ENCODE measurements around the gene C11orf68. TPM values are rescaled to one million over a fixed set of nuclear protein-coding genes. Genes with fewer than 3 reads are reported as not detected.

C11orf68 gene
- total RNA-seq, 1 experiment from 2014 or later = 20.1 TPM

DNA sequence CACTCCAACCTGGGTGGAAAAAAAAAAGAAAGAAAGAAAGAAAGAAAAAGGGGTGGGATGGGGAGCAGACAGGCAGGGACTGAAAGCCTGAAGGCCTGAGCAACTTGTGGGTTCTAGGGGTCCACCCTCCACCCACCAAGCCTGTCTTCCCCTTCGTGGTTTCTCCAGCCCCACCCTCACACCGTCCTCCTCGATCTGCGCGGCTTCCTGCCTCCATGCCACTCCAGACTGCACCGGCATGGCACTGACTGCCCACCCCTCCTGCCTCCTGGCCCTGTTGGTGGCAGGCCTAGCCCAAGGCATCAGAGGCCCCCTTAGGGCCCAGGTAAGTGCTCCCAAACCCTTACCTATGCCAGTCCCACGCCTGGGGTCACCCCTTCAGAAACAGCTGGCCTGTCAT is 39.2 kb downstream of the C11orf68 start, which contains the start of gene CTSW:
TSS of gene CTSW (plus strand) at position 221 of the 400 bp plus-strand sequence. CDS start at position 239, 18 bp downstream.
- Histone ChIP-seq H3K4me1 (no peaks in the 10 kb centered on the region), H3K4me3 (ENCODE audit: low read depth, low read length) (no peak within 1 kb of the TSS), H3K9me3 (no peaks in the 10 kb centered on the region), H3K36me3 (ENCODE audit: control insufficient read depth, insufficient read depth, low read length) (peaks cover 1% of the 10 kb centered on the region), H3K27me3 (replicated peaks; ENCODE audit: control insufficient read depth, insufficient read depth, low read length) (no peaks in the 10 kb centered on the region)
- H3K27me3 Mint-ChIP-seq (ENCODE audit: insufficient read depth, unreplicated experiment) = no peaks in the 10 kb centered on the region
- TF ChIP-seq, protein P1, sequence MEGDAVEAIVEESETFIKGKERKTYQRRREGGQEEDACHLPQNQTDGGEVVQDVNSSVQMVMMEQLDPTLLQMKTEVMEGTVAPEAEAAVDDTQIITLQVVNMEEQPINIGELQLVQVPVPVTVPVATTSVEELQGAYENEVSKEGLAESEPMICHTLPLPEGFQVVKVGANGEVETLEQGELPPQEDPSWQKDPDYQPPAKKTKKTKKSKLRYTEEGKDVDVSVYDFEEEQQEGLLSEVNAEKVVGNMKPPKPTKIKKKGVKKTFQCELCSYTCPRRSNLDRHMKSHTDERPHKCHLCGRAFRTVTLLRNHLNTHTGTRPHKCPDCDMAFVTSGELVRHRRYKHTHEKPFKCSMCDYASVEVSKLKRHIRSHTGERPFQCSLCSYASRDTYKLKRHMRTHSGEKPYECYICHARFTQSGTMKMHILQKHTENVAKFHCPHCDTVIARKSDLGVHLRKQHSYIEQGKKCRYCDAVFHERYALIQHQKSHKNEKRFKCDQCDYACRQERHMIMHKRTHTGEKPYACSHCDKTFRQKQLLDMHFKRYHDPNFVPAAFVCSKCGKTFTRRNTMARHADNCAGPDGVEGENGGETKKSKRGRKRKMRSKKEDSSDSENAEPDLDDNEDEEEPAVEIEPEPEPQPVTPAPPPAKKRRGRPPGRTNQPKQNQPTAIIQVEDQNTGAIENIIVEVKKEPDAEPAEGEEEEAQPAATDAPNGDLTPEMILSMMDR (IDR thresholded peaks at IDR 0.05; ENCODE audit: insufficient read depth in 1 of 2, low read depth in 1 of 2, low read length in 1 of 2, severe bottlenecking in 1 of 2, unreplicated experiment in 1 of 2) = no peak
- intact Hi-C loops (cut with micrococcal nuclease; ENCODE audit: unreplicated experiment) = no loop called here
- peaks cover 4% of the 10 kb centered on the region for H3K4me1 Mint-ChIP-seq (ENCODE audit: low read depth, unreplicated experiment)
- CTCF ChIA-PET = interaction anchor here (1.3 to 1.9 kb wide), 2 partner anchors 9 to 20 kb away, joined by 5 to 7 read pairs; partner anchors contain the start of genes FIBP and MUS81
- DNase-seq = no peak
- H3K36me3 Mint-ChIP-seq (ENCODE audit: insufficient read depth, unreplicated experiment) = peaks cover 31% of the 10 kb centered on the region
- BruUV-seq (replicated peaks) = no TSS peak
- no peak within 1 kb of the TSS for H3K4me3 Mint-ChIP-seq (ENCODE audit: unreplicated experiment)
- POLR2A ChIA-PET = interaction anchor here (0.6 to 0.7 kb wide), 2 partner anchors 11 to 20 kb away, joined by 3 read pairs; no protein-coding TSS in a partner anchor
- H3K9me3 Mint-ChIP-seq (ENCODE audit: unreplicated experiment) = no peaks in the 10 kb centered on the region
- H3K27ac Mint-ChIP-seq (ENCODE audit: unreplicated experiment) = no peak within 1 kb of the TSS

GRCh38 chr11:65873318-65874156 is 45.3 kb downstream of the C11orf68 start:
- H3K4me3 ChIP-seq (ENCODE audit: low read depth, low read length) = peak overlapping the region; percentile 53
- BruUV-seq (replicated peaks) = no TSS peak
- peak; percentile 89 to 95 for DNase-seq
- CTCF ChIA-PET = interaction anchor here (1.2 to 2.1 kb wide), 3 partner anchors 11 to 15 kb away, joined by 6 to 10 read pairs (median 7); partner anchors contain the start of genes FIBP and MUS81
- H3K27me3 Mint-ChIP-seq (ENCODE audit: insufficient read depth, unreplicated experiment) = no peaks in the 10 kb centered on the region
- peaks cover 27% of the 10 kb centered on the region for H3K36me3 Mint-ChIP-seq (ENCODE audit: insufficient read depth, unreplicated experiment)
- H3K36me3 ChIP-seq (ENCODE audit: control insufficient read depth, insufficient read depth, low read length) = no peaks in the 10 kb centered on the region
- H3K4me1 Mint-ChIP-seq (ENCODE audit: low read depth, unreplicated experiment) = peaks cover 6% of the 10 kb centered on the region
- peak overlapping the region; percentile 77 for H3K27ac Mint-ChIP-seq (ENCODE audit: unreplicated experiment)
- TF ChIP-seq, protein P1 (IDR thresholded peaks at IDR 0.05; ENCODE audit: insufficient read depth in 1 of 2, low read depth in 1 of 2, low read length in 1 of 2, severe bottlenecking in 1 of 2, unreplicated experiment in 1 of 2) = no peak
- intact Hi-C loops (cut with micrococcal nuclease; ENCODE audit: unreplicated experiment) = no loop called here
- POLR2A ChIA-PET = interaction anchor here (0.6 to 1.0 kb wide), 3 partner anchors 14 to 212 kb away, joined by 3 to 5 read pairs (median 4); partner anchors contain the start of gene FIBP
- H3K9me3 ChIP-seq = no peaks in the 10 kb centered on the region
- H3K9me3 Mint-ChIP-seq (ENCODE audit: unreplicated experiment) = no peaks in the 10 kb centered on the region
- peak overlapping the region; percentile 76 for H3K4me3 Mint-ChIP-seq (ENCODE audit: unreplicated experiment)
- H3K4me1 ChIP-seq = 0 out of 2 replicates have a peak, but pooled peaks cover 3% of the 10 kb centered on the region
- H3K27me3 ChIP-seq (replicated peaks; ENCODE audit: control insufficient read depth, insufficient read depth, low read length) = no peaks in the 10 kb centered on the region

DNA sequence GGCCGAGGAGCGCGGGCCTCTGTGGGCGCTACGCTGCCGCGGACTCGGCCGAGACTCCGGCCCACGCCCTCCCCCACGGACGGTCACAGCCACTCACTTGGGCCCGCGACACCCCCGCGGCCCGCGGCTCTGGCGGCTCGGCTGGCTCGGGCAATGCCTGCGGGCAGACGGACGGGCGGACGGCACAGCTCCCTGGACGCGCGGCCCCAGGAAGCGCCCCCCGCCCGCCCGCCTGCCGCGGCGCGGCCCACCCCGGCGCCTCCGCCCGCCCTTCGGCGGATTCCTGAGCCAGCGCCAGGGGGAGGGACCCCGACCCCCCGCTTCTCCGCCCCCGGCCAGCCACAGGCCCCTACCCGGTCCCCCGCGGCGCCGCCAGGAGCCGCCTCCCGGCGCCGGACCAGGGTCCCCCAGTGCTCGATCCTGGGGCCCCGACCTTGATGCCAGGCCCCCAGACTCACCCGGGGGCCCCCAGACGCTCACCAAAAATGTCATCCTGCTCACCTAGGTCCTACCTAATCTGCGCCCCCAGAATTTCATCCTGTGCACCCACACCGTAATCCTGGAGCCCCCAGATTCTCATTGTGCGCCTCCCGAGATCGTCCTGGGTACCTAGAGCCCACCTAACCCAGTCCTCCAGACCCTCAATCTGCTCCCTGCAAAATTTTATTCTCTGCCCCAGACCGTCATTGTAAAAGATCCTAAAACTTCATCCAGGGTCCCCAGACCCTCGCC is 46.1 kb downstream of the C11orf68 start, which contains the start of gene EFEMP2:
TSS of gene EFEMP2 (minus strand) at position 215 of the 732 bp plus-strand sequence. CDS start 446 bp downstream, outside the sequence.
- no peak for DNase-seq
- Histone ChIP-seq H3K4me3 (ENCODE audit: low read depth, low read length) (peak within 1 kb of the TSS; percentile 53), H3K36me3 (ENCODE audit: control insufficient read depth, insufficient read depth, low read length) (no peaks in the 10 kb centered on the region), H3K4me1 (0 out of 2 replicates have a peak, but pooled peaks cover 3% of the 10 kb centered on the region), H3K27me3 (replicated peaks; ENCODE audit: control insufficient read depth, insufficient read depth, low read length) (no peaks in the 10 kb centered on the region), H3K9me3 (no peaks in the 10 kb centered on the region)
- Mint-ChIP-seq H3K27ac (ENCODE audit: unreplicated experiment) (peak within 1 kb of the TSS; percentile 77), H3K4me1 (ENCODE audit: low read depth, unreplicated experiment) (peaks cover 6% of the 10 kb centered on the region), H3K36me3 (ENCODE audit: insufficient read depth, unreplicated experiment) (peaks cover 30% of the 10 kb centered on the region), H3K27me3 (ENCODE audit: insufficient read depth, unreplicated experiment) (no peaks in the 10 kb centered on the region), H3K4me3 (ENCODE audit: unreplicated experiment) (peak within 1 kb of the TSS; percentile 76), H3K9me3 (ENCODE audit: unreplicated experiment) (no peaks in the 10 kb centered on the region)
- TF ChIP-seq, protein P1 (IDR thresholded peaks at IDR 0.05; ENCODE audit: insufficient read depth in 1 of 2, low read depth in 1 of 2, low read length in 1 of 2, severe bottlenecking in 1 of 2, unreplicated experiment in 1 of 2) = no peak
- intact Hi-C loops (cut with micrococcal nuclease; ENCODE audit: unreplicated experiment) = no loop called here
- ChIA-PET POLR2A (no interaction called here), CTCF (interaction anchor here (1.9 to 4.0 kb wide), 3 partner anchors 13 to 16 kb away, joined by 7 to 39 read pairs (median 10); partner anchors contain the start of genes FIBP and MUS81)
- BruUV-seq (replicated peaks) = no TSS peak
